Endometrial microvascular endothelial cells (primary cell): Measurements from ENCODE around the gene CNTNAP1. TPM values are rescaled to one million over a fixed set of nuclear protein-coding genes. Genes with fewer than 3 reads are reported as not detected.
"Not testable (repeated sequence)": the region's sequence is repeated elsewhere in the genome, so short reads cannot be mapped to it uniquely, and the experiment has no call there.

Experiments used
- in situ Hi-C: cut with HindIII; loops from 2 replicates; pipeline ENCODE4 v1.10.0; 2017; ENCODE audit warnings: low sequenced_read_pairs, low pct_unique_long_range_greater_than_20kb; ENCODE audit errors: inconsistent ontology term
- total RNA-seq: library from RNA; depleted of rRNA; stranded (reverse); fragments of >200 nt; gene quantifications from one replicate; pipeline ENCODE4 v1.2.3, GENCODE V29; 2015; ENCODE audit errors: inconsistent ontology term

The CNTNAP1 gene
- total RNA-seq: 29.7 TPM

DNA sequence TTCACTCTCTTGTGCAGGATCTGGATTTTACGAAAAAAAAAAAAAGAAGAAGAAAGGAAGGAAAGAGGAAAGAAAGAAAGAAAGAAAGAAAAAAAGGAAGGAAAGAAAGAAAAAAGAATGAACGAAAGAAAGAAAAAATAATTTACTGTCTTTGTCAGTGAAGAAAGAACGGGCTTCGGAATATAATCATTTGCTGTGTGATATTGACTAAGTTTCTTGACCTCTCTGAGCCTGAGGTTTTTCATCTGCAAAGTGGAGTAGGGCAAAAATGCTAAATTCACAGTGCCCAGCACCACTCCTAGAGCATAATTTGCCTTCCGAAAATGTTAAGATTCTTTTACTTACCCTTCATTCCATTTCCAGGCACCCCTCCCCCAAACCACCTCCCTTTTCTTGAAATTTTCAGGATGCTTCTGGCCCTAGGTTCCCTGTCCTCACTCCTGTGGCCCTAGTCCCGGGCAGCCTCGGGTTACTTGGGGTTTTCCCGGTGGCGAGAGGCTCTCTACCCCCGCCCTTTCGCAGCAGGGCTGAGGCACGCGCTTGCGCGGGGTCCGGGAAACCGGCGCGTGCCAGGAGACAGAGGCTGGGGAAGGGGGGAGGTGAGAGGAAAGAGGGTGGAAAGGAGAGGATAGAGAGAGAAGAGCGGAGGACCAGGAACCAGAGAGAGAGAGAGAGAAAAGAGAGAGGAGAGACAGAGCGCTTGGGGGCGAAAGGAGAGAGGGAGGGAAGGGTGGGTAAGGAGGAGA is at the start of gene CNTNAP1:
CNTNAP1 (plus strand) TSS at position 556 of the 746 bp plus-strand sequence. CDS start 299 bp downstream, outside the sequence.
- in situ Hi-C loops: loop anchor here (10.0 kb wide), 1 partner anchor 77 kb away; the partner anchor contains the start of genes RETREG3 and TUBG1

DNA sequence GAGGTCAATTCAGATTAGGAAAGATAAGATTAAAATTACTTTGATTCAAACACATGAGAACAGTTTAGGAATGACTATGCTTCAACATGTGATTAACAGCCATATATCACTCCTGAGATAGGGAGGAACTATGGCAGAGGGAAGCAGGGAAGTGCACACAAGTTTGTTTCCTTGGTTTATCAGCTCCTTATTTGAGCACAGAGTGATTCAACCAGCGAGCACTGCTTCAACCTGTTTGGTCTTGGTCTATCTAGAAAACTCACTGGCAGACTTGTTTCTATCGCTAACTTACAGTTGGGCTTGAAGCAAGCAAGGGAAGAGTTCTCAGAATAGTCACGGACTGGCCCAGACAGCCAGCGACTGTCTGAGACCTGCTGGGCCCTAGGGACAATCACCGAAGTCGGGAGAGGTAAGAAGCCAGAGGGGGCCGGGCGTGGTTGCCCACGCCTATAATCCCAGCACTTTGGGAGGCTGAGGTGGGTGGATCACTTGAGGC is 49.3 kb upstream of the CNTNAP1 start:
- in situ Hi-C loops: no loop called here

DNA sequence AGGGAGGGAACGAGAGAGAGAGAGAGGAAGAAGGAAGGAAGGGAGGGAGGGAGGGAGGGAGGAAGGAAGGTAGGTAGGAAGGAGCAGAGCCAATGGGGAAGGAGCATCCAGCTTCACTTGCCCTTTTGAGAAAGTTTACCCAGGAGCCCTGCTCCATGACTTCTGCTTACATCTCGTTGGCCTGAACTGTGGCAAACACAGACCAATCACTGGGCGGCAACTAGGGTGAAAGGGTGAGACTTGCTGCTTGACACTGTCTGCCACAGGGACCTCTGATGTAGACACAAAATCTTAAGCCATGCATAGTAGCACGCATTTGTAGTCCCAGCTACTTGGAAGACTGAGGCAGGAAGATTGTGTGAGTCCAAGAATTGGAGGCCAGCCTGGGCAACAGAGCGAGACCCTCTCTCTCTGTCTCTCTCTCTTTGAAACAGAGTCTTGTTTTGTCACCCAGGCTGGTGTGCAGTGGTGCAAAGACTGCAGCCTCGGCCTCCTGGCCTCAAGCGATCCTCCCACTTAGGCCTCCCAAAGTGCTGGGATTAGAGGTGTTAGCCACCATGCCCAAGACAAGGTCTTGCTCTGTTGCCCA is 42.7 kb upstream of the CNTNAP1 start:
- in situ Hi-C loops: no loop called here

DNA sequence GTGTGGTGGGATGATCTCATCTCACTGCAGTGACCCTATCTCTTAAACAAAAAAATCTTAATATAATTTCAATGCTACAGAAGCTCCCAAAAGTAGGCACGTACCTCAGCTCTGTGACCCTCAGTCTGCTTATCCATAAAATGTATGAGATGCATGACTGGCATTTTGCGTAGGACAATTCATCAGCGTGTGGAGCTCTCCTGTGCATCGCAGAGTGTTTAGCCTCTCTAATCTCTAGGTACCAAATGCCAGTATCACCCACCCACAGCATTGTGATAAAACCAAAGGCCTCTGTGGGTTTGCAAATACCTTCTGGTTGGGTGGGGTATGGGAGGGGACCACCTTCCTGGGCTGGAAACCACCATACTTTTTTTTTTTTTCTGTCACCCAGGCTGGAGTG is 42.2 kb upstream of the CNTNAP1 start:
- in situ Hi-C loops: no loop called here

DNA sequence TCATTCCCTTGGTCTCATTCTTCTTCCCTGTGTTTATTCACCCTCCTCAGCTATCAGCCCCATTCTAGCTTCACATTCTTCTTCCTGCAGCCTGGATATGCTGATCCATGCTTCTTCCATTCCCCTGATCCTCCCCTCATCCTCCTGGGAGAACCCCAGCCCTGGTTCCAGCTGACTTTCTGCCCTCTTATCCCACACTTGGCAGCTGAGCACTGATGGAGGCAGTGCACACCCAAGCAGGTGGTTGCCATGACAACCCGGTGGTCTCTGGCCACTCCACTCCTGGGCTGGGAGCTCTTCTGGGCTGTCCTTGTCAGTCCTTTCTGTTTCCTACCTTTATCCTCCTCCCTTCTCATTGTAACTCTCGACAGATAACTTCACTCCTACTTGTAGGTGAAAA is 40.0 kb upstream of the CNTNAP1 start:
- in situ Hi-C loops: no loop called here

DNA sequence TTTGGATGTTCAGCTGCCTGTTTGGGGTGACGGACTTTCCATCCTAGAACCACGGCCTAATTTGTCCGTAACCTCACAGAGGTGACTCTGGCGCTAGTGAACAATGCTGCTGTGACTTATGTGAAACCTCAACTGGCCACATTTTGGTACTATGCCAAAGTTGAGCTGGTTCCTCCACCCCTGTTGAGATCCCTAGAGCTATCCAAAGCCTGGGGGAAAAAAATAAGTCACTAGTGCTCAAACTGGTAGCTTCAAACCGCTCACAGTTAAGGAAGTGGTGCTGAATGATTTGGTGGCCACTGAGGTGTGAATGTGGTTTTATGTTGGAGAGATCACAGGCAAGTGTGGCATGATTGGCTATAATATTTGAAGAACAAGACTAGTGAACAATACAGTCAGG is 34.6 kb upstream of the CNTNAP1 start:
- in situ Hi-C loops: no loop called here

DNA sequence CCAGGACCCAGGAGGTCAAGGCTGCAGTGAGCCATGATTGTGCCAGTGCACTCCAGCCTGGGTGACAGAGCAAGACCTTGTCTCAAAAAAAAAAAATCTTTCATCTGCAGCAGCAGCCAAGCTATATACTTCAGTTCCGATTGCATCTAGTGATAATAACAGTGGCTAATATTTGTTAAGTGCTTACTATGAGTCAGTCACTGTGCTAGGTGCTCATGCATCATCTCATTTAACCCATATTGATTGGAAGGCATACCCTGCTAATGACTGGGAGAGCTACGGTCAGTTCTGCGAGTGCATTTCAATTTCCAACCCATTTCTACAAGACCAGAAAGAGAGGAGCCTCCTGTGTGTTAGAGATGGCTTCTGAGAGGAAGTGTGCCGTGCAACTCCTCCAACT is 30.9 kb upstream of the CNTNAP1 start:
- in situ Hi-C loops: no loop called here

DNA sequence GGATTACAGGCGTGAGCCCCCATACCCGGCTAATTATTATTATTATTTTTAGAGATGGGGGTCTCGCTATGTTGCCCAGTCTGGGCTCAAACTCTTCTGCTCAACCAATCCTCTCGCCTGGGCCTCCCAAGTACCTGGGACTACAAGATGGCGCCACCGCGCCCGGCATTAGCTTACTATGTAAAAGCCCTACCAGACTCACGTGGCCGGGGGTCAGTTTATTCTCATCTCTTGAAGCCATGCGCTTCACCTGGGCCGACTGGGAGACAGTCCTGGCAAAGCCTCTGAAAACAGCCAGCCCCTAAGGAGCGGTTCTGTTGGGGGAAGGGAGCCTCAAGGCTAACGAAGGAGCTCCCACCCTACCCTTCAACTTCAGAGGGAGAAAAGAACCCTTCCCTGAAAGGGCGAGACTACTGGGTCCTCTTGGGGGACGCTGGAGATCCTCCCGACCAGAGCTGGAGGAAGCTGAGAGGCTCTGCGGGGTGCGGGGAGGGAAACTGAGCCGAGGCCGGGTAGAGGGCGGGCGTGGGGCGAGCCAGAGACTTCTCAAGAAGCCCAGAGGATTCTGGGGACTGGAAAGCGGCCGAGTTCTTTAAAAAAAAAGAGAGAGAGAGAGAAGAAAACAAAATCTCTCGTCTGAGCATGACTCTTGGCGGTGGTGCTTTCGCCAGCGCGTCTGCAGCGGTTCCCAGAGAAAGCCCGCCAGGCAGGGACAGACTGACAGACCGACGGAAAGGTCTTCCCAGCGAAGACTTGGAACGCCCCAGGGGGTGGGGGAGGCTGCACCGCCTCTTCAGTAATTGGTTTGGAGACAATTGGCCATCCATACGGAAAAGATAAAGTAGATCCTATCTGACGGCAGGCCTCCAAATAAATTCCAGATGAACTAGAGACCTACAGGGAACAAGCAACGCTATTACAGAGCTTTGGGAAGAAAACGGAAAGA is 28.9 kb upstream of the CNTNAP1 start:
- in situ Hi-C loops: no loop called here

DNA sequence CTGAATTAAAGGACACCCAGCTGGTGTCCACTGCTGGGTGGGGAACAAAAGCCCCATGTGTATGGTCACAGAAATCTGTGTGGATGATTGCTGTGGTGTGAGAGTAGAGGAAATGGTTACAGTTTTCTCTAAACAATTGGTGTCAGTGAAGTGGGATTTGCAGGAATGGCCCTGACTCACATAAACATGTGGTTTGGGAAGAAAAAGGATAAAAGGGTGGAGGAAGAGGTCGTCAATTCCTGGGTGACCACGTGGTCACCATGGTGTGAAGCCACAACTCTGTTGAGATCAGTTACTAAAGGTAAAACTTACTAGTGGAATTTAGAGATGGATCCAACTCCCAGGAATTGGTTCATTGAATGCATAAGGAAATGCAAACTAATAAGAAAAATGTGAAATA is 26.8 kb upstream of the CNTNAP1 start:
- in situ Hi-C loops: no loop called here

DNA sequence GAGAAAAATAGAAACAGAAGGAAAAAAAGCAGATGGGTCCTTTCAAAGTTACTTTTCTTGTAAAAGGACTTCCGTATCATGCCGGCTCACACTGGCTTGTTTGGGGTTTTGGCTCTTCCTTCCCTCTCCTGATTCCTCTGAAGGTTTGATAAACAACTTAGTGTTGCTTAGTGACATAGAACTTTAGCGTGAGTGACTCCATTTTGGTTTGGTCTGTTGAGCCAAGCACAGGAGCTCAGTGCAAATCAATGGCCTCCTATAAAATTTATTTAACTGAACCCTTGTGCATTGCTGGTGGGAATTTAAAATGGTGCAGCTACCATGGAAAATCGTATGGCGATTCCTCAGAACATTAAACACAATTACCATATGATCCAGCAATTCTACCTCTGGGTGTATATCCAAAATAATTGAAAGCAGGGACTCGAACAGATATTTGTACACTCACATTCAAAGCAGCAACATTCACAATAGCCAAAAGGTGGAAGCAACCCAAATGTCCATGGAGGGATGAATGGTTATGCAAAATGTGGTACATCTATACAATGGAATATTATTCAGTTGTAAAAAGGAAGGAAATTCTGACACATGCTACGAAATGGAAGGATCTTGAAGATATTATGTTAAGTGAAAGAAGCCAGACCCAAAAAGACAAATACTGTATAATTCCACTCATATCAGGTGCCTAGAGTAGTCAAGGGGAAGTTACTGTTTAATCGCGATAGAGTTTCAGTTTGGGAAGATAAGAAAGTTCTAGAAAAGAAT is 24.3 kb upstream of the CNTNAP1 start:
- in situ Hi-C loops: no loop called here

DNA sequence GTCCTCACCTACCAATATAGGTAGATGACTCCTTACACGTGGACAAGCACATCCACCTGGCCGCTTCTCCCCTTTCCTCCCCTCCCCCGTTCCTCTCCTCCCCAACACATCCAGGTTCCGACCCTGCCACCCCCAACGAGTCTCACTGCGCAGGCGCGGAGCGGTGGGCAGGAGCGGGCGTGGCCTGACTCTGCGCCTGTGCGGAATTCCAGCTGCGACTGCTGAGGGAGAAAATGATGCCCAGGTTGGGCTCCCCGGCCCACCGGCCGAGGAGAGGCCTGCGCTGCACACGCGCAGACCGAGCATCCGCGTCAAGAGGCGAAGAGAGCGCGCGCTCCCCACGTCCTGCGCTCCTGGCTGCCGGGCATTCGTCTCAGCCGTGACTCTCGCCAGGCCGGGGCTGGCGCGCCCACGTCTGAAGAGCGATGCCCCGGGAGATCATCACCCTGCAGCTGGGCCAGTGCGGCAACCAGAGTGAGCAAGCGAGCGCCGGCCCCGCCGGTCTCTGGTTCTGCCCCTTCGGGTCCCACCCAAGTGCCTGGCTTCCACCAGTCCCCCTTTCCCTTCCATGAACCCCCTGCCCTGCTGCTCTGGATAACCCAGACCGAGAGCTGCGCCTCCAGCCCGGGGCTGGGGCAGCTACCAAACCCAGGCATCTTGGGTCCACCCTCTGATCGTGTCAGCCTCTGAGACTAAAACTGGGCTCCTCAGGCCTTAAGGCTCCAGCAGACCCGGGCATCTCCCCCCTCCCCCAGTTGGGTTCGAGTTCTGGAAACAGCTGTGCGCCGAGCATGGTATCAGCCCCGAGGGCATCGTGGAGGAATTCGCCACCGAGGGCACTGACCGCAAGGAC is 23.0 kb upstream of the CNTNAP1 start, which contains the start of gene TUBG2:
TUBG2 (plus strand) TSS at position 206 of the 853 bp plus-strand sequence; CDS start at position 426, 220 bp downstream.
- in situ Hi-C loops: no loop called here

DNA sequence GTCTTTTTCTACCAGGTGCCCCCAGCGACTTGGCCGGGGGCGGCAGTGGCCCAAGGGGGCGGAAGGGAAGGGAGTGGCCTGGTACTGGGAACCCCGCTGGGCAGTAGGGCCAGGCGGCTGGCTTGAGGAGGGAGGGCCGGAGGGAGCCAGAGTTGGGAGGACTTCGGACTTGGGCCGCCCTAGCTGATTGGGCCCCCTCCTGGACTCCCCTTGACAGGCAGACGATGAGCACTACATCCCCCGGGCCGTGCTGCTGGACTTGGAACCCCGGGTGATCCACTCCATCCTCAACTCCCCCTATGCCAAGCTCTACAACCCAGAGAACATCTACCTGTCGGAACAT is 22.4 kb upstream of the CNTNAP1 start:
- in situ Hi-C loops: not testable (repeated sequence)

DNA sequence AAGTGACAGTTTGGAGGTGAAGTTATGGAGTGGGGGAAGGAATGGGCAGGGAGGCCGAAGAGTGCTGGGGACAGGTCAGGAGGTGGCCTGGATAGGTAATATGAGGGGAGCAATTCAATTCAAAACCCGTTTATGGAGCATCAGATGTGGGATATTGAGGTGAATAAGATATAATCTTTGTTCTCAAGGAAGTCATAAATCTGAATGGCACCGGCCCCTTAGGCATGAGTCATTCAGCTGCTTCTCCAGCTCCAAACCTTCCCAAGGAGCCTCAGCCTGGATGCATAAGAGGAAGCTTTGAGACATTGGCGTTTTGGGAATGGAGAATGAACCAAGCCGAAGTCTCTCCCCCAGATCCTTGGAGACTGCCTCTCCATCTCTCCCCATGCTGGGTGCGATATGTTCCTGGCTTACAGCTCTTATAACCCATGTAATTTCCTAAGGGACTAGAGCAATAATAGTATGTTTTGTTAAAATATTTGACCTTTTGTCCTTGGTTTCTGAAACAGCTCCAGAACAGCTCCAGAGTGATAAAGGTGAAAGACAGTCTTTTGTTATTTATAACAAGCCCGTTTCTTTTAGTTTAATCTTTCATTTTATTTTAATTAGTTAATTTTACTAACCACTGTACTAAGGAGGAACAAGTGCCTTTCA is 21.5 kb upstream of the CNTNAP1 start:
- in situ Hi-C loops: no loop called here

DNA sequence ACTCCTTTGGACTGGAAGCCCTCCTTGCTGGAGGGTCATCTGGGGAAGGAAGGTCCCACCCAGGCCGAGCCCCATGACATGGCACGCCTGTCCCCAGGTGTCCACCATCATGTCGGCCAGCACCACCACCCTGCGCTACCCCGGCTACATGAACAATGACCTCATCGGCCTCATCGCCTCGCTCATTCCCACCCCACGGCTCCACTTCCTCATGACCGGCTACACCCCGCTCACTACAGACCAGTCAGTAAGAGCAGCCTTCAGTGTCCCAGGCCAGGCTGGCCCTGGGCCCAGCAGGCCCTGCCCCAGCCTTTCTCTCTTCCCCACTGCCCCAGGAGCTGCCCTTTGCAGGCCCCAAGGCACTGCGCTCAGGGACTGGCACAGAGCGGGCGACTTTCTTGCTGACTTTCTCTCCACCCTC is 16.7 kb upstream of the CNTNAP1 start:
- in situ Hi-C loops: no loop called here

DNA sequence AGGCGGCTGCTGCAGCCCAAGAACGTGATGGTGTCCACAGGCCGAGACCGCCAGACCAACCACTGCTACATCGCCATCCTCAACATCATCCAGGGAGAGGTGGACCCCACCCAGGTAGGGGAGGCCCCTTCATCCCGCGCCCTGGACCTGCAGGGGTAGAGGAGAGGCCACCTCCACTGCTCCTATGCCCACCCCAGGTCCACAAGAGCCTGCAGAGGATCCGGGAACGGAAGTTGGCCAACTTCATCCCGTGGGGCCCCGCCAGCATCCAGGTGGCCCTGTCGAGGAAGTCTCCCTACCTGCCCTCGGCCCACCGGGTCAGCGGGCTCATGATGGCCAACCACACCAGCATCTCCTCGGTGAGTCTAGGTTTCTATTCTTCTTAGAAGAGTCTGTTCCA is 16.2 kb upstream of the CNTNAP1 start:
- in situ Hi-C loops: not testable (repeated sequence)

DNA sequence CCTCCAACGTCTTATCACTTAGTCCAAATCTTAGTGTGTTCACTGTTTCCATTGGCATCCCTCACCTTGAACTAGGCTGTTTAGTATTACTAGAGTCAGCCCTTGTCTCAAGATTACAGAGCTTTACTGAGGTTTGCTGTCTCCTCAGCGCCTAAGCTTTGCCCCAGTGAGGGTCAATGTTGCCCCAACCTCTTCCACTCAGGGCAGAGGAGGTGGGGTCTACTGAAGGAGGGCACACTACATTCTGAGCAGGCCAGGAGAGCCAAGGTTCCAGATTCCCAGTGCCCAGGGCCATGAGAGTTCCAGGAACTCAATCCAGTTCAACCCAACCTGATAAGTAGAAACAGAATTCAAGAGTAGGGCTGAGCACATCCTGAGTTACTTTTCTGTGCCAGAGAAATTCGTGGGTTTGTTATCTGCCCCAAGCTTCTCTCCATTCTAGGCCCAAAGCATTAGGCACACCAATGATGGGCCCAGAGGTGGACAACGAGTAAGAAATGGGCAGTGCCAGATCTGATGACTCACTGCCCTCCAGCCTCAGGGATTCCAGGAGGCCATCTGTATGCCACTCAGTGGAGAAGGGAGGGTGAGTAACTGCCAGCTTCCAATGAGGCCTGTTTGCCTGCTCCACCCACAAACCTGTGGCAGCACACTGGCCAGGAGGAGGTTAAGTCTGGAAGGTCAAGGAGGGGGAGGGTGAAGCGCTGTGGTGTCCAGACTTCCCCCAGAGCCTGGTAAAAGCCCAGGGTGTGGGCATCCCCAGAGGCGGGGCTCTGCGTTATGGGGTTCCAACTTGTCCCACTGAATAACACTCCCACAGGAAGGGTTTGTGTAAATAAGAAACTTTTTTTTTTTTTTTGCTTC is 15.0 kb upstream of the CNTNAP1 start:
- in situ Hi-C loops: no loop called here

DNA sequence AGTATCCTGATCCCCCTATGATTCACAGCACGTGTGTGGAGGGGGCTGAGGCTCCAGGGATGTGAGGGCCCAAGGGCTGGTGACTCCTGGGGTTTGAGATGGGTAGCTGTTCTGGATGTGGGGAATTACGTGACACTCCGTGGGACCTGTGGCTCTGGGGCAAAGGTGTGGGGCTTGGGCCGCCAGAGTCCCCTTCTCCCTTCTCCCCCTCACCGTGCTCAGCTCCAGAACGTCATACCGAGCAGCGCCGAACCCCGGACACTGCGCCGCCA is 12.7 kb upstream of the CNTNAP1 start:
- in situ Hi-C loops: no loop called here
